Measurements from ENCODE around the gene SPDYA.

GRCh38 chr2:28871620-28872019, 61.0 kb downstream of the SPDYA start:
- TF ChIP-seq EP300 (IDR thresholded peaks at IDR 0.05): no peak
- TF ChIP-seq CTCF (IDR thresholded peaks at IDR 0.05): no peak
- no peak for TF ChIP-seq POLR2A (IDR thresholded peaks at IDR 0.05)
- TF ChIP-seq POLR2AphosphoS5 (IDR thresholded peaks at IDR 0.05): no peak

Data from suprapubic skin (tissue), 4 donors.